ENCODE measurements around the gene SH3RF1. TPM values are rescaled to one million over a fixed set of nuclear protein-coding genes. Genes with fewer than 3 reads are reported as not detected.

Gene SH3RF1
- total and polyA plus RNA-seq, 2 experiments from 2014 or later = 7.8 to 12.4 TPM

- no peak for TF ChIP-seq ZNF462 (CRISPR knock-in tag; IDR thresholded peaks at IDR 0.05)
Measured at GRCh38 chr4:169229571-169230028, 41.2 kb downstream of the SH3RF1 start (continued).

GRCh38 chr4:169228076-169228475, 42.7 kb downstream of the SH3RF1 start:
- Mint-ChIP-seq H3K4me1 (peaks cover 5% of the 10 kb centered on the region; the same call in 2 of the 3 replicates), H3K36me3 (ENCODE audit: low read depth) (no peaks in the 10 kb centered on the region), H3K9me3 (no peaks in the 10 kb centered on the region), H3K27ac (no peak overlapping the region), H3K27me3 (ENCODE audit: insufficient read depth, low read depth, poor library complexity) (no peaks in the 10 kb centered on the region), H3K4me3 (no peak overlapping the region)
- Histone ChIP-seq H3K27me3 (ENCODE audit: insufficient read depth) (no peaks in the 10 kb centered on the region), H3K4me3 (no peak overlapping the region), H3K4me1 (ENCODE audit: insufficient read depth) (peaks cover 11% of the 10 kb centered on the region; the same call in 1 of the 2 replicates), H3K27ac (ENCODE audit: low read depth) (no peak overlapping the region), H4K20me1 (replicated peaks; ENCODE audit: insufficient read depth) (no peaks in the 10 kb centered on the region; the same call in 1 of the 2 replicates), H3K79me2 (replicated peaks; ENCODE audit: insufficient read depth) (peaks cover 39% of the 10 kb centered on the region), H3K36me3 (ENCODE audit: insufficient read depth) (no peaks in the 10 kb centered on the region), H3F3A (replicated peaks; ENCODE audit: low read depth) (no peaks in the 10 kb centered on the region), H3K9me2 (ENCODE audit: insufficient read depth) (no peaks in the 10 kb centered on the region), H2AFZ (no peak overlapping the region), H3K4me2 (no peak overlapping the region)
- DNase-seq (ENCODE audit: low spot score) = no peak
- no peak for ATAC-seq
- TF ChIP-seq ZNF331 (CRISPR knock-in tag; IDR thresholded peaks at IDR 0.05; ENCODE audit: low read depth) (no peak), NANOG (IDR thresholded peaks at IDR 0.05; ENCODE audit: borderline replicate concordance) (no peak), EZH2 (IDR thresholded peaks at IDR 0.05; ENCODE audit: low read depth, unreplicated experiment) (no peak), ZNF114 (CRISPR knock-in tag; IDR thresholded peaks at IDR 0.05) (no peak), CTCF (conservative IDR thresholded peaks at IDR 0.05; ENCODE audit: low read depth in 2 of 2) (no peak), CREB1 (CRISPR knock-in tag; IDR thresholded peaks at IDR 0.05; ENCODE audit: low read depth) (no peak), ETS1 (IDR thresholded peaks at IDR 0.05) (no peak), POLR2AphosphoS5 (IDR thresholded peaks at IDR 0.05; ENCODE audit: low read depth) (no peak), JUNB (IDR thresholded peaks at IDR 0.05; ENCODE audit: unreplicated experiment) (no peak)

Measured in GM23338 (cell line).